Testis (tissue), 2 donors: ENCODE data around the gene NADSYN1.

ENCODE experiments used
- CTCF ChIP-seq, 3 experiments: fragments of 450-650 bp in 2 of 3; fragments of 200-600 bp in 1 of 3; sonication (generic) in 1 of 3; IDR thresholded peaks; one replicate each; pipeline ENCODE4 v1.5.1; 2016 to 2019; ENCODE audit warnings: antibody characterized with exemption in 3 of 3, mild to moderate bottlenecking in 2 of 3, moderate library complexity in 1 of 3
- POLR2A ChIP-seq: fragments of 450-650 bp; IDR thresholded peaks from one replicate; pipeline ENCODE4 v1.6.1; 2017; ENCODE audit warnings: antibody characterized with exemption, mild to moderate bottlenecking, moderate library complexity

- TF ChIP-seq POLR2A (no peak), CTCF (IDR thresholded peaks at IDR 0.05) (no peak)
Observed at GRCh38 chr11:71491940-71492339, 38.9 kb downstream of the NADSYN1 start.
